Measurements from ENCODE around the gene TTC39B.

The TTC39B gene

GRCh38 chr9:15289603-15290002 lies 17.4 kb downstream of the TTC39B start:
- Histone ChIP-seq H3K4me3 (ENCODE audit: low read depth, low read length, poor library complexity, severe bottlenecking) (no peak overlapping the region), H3K36me3 (ENCODE audit: insufficient read depth, low read length) (no peaks in the 10 kb centered on the region), H3K9me2 (ENCODE audit: low read depth, low read length) (no peaks in the 10 kb centered on the region), H3K27ac (ENCODE audit: low read depth, low read length, poor library complexity, severe bottlenecking) (no peak overlapping the region), H4K20me1 (ENCODE audit: insufficient read depth, low read length) (no peaks in the 10 kb centered on the region), H3K9me3 (ENCODE audit: low read length) (no peaks in the 10 kb centered on the region), H3K9ac (ENCODE audit: low read length) (no peak overlapping the region), H2AFZ (ENCODE audit: low read length) (no peak overlapping the region), H3K27me3 (ENCODE audit: insufficient read depth, low read length) (no peaks in the 10 kb centered on the region), H3F3A (ENCODE audit: insufficient read depth, low read length) (no peaks in the 10 kb centered on the region), H3K4me1 (ENCODE audit: insufficient read depth, low read length, severe bottlenecking) (no peaks in the 10 kb centered on the region), H3K79me2 (ENCODE audit: insufficient read depth, low read length) (no peaks in the 10 kb centered on the region), H3K4me2 (ENCODE audit: low read length) (no peak overlapping the region)
- no peak for TF ChIP-seq EZH2 (IDR thresholded peaks at IDR 0.05; ENCODE audit: borderline replicate concordance, low read length)
- TF ChIP-seq CTCF (IDR thresholded peaks at IDR 0.05; ENCODE audit: low read length) = no peak

- Histone ChIP-seq H3K4me3 (ENCODE audit: low read depth, low read length, poor library complexity, severe bottlenecking) (no peak overlapping the region), H3K27ac (ENCODE audit: low read depth, low read length, poor library complexity, severe bottlenecking) (no peak overlapping the region), H3F3A (ENCODE audit: insufficient read depth, low read length) (no peaks in the 10 kb centered on the region), H4K20me1 (ENCODE audit: insufficient read depth, low read length) (no peaks in the 10 kb centered on the region), H3K27me3 (ENCODE audit: insufficient read depth, low read length) (no peaks in the 10 kb centered on the region), H3K9ac (ENCODE audit: low read length) (no peak overlapping the region), H3K4me1 (ENCODE audit: insufficient read depth, low read length, severe bottlenecking) (no peaks in the 10 kb centered on the region), H2AFZ (ENCODE audit: low read length) (no peak overlapping the region), H3K79me2 (ENCODE audit: insufficient read depth, low read length) (no peaks in the 10 kb centered on the region), H3K9me2 (ENCODE audit: low read depth, low read length) (no peaks in the 10 kb centered on the region), H3K9me3 (ENCODE audit: low read length) (no peaks in the 10 kb centered on the region), H3K36me3 (ENCODE audit: insufficient read depth, low read length) (no peaks in the 10 kb centered on the region), H3K4me2 (ENCODE audit: low read length) (no peak overlapping the region)
- no peak for TF ChIP-seq EZH2 (IDR thresholded peaks at IDR 0.05; ENCODE audit: borderline replicate concordance, low read length)
- TF ChIP-seq CTCF (IDR thresholded peaks at IDR 0.05; ENCODE audit: low read length) = no peak
These were observed 19.7 kb downstream of the TTC39B start for GRCh38 chr9:15287309-15287708.

GRCh38 chr9:15286161-15286821 lies 20.7 kb downstream of the TTC39B start:
- Histone ChIP-seq H3K9me3 (ENCODE audit: low read length) (no peaks in the 10 kb centered on the region), H3K4me3 (ENCODE audit: low read depth, low read length, poor library complexity, severe bottlenecking) (no peak overlapping the region), H3K4me1 (ENCODE audit: insufficient read depth, low read length, severe bottlenecking) (no peaks in the 10 kb centered on the region), H2AFZ (ENCODE audit: low read length) (no peak overlapping the region), H3K36me3 (ENCODE audit: insufficient read depth, low read length) (no peaks in the 10 kb centered on the region), H3K9ac (ENCODE audit: low read length) (no peak overlapping the region), H3K27ac (ENCODE audit: low read depth, low read length, poor library complexity, severe bottlenecking) (no peak overlapping the region), H3K79me2 (ENCODE audit: insufficient read depth, low read length) (no peaks in the 10 kb centered on the region), H3K4me2 (ENCODE audit: low read length) (no peak overlapping the region), H3F3A (ENCODE audit: insufficient read depth, low read length) (no peaks in the 10 kb centered on the region), H3K27me3 (ENCODE audit: insufficient read depth, low read length) (no peaks in the 10 kb centered on the region), H4K20me1 (ENCODE audit: insufficient read depth, low read length) (no peaks in the 10 kb centered on the region), H3K9me2 (ENCODE audit: low read depth, low read length) (no peaks in the 10 kb centered on the region)
- TF ChIP-seq EZH2 (IDR thresholded peaks at IDR 0.05; ENCODE audit: borderline replicate concordance, low read length) = no peak
- TF ChIP-seq CTCF (IDR thresholded peaks at IDR 0.05; ENCODE audit: low read length) = no peak

Data from OCI-LY1 (cell line).